HG03108 (cell line): Measurements from ENCODE around the gene PPP1R7.

Source experiments
- ATAC-seq: cut with Tn5 transposase; IDR thresholded peaks from one replicate; pipeline ENCODE4 v1.9.1; 2021; ENCODE audit warnings: moderate library complexity; ENCODE audit not compliant: unreplicated experiment

Gene PPP1R7

GRCh38 chr2:241138471-241138870, 11.8 kb upstream of the PPP1R7 start:
- ATAC-seq, result no peak

GRCh38 chr2:241139531-241140444, 10.5 kb upstream of the PPP1R7 start:
- no peak for ATAC-seq

GRCh38 chr2:241140445-241140840, 9.8 kb upstream of the PPP1R7 start:
- ATAC-seq, result no peak

GRCh38 chr2:241141214-241141770, 9.0 kb upstream of the PPP1R7 start:
- no peak for ATAC-seq

- ATAC-seq, result no peak
These were observed 8.2 kb upstream of the PPP1R7 start for GRCh38 chr2:241142063-241142462.

GRCh38 chr2:241142593-241142992, 7.7 kb upstream of the PPP1R7 start:
- no peak for ATAC-seq

- no peak for ATAC-seq
These were observed 4.0 kb upstream of the PPP1R7 start for GRCh38 chr2:241146286-241146685.

GRCh38 chr2:241147336-241147735, 2.9 kb upstream of the PPP1R7 start:
- no peak for ATAC-seq

- ATAC-seq, result no peak
These were observed 2.0 kb upstream of the PPP1R7 start for GRCh38 chr2:241148239-241148638.

GRCh38 chr2:241148891-241149674, 1.2 kb upstream of the PPP1R7 start, which contains the start of gene PASK:
TSS of gene PASK (minus strand) at chr2:241149472. CDS start at chr2:241143032, 6,440 bp downstream.
- peak; percentile 79 for ATAC-seq

GRCh38 chr2:241149675-241149924, 667 bp upstream of the PPP1R7 start:
- ATAC-seq, result no peak

GRCh38 chr2:241150660-241151530, 628 bp downstream of the PPP1R7 start:
- no peak for ATAC-seq

- ATAC-seq, result no peak
These were observed 1.8 kb downstream of the PPP1R7 start for GRCh38 chr2:241151934-241152660.

- no peak for ATAC-seq
These were observed 3.3 kb downstream of the PPP1R7 start for GRCh38 chr2:241153616-241154015.

- no peak for ATAC-seq
These were observed 4.6 kb downstream of the PPP1R7 start for GRCh38 chr2:241154915-241155314.

- no peak for ATAC-seq
These were observed 5.7 kb downstream of the PPP1R7 start for GRCh38 chr2:241155936-241156335.

- no peak for ATAC-seq
These were observed 6.7 kb downstream of the PPP1R7 start for GRCh38 chr2:241156971-241157441.

- ATAC-seq, result no peak
These were observed 7.7 kb downstream of the PPP1R7 start for GRCh38 chr2:241157841-241158545.

- ATAC-seq, result no peak
These were observed 8.3 kb downstream of the PPP1R7 start for GRCh38 chr2:241158546-241158900.

GRCh38 chr2:241159116-241159515, 8.8 kb downstream of the PPP1R7 start:
- no peak for ATAC-seq
